HG03460 (cell line): ENCODE results near the gene IFT20.
"Not testable (repeated sequence)": the region's sequence is repeated elsewhere in the genome, so short reads cannot be mapped to it uniquely, and the experiment has no call there.

ENCODE experiments used
- ATAC-seq: cut with Tn5 transposase; IDR thresholded peaks from one replicate; pipeline ENCODE4 v1.9.1; 2021; ENCODE audit not compliant: unreplicated experiment

IFT20 gene

DNA sequence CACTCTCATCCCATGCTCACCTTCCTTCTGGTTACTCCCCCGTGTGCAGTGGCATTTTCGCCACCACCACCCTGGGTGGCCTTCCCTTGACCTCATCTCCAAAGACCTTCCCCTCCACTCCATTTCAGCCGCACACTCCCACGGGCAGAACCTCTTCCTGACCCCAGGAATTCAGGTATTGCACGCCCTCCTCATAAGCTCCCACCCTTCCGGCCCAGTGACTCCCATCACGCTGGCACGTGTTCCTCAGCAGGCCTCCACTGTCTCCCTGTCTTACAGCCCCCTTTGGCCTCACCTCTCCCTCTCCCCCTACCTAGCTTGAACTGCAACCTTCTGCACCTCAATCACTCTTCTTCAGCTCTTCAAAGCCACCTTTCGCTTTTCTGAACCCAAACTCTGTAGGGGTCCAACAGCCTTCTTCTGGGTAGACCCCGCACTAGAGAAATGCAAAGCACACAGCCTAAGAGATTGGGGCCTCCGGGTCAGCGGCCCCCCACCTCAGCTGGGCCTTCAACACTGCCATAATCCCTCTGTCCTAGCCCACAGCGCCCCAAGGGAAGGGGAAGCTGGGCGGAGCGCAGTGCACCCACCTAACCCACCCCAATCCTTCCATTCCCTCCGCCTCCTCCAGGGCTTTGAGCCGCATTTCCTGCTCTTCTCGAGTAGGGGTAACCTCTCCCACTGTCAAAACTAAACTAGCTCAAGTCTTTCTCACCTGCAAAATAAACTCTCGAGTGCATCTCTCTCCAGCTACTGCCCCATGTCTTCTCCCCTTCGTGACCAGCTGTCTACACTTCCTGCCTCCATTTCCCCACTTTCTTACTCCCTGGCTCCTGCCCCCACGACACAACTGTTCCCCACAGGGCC is 17.9 kb downstream of the IFT20 start:
- ATAC-seq, result no peak

GRCh38 chr17:28315846-28316705 is 19.2 kb downstream of the IFT20 start:
- no peak for ATAC-seq

DNA sequence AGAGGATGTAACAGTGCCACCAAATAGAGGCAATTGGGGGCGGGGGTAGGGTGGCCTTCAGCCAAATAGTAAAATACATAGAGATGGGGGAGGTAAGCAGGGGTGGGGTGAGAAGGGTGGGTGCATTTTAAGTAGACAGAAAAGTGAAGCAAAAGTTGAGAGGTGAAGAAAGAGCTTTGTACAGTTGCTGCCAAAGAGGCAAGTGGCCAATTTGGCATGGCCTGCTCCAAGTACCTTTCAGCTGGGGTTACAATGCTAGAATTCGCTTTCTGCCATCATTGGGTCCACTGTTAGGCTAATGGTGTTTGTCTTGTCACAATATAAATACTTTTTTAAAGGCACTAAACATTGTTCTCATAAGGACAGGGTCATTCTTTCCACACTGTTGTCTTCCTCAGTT is 21.4 kb downstream of the IFT20 start:
- no peak for ATAC-seq

DNA sequence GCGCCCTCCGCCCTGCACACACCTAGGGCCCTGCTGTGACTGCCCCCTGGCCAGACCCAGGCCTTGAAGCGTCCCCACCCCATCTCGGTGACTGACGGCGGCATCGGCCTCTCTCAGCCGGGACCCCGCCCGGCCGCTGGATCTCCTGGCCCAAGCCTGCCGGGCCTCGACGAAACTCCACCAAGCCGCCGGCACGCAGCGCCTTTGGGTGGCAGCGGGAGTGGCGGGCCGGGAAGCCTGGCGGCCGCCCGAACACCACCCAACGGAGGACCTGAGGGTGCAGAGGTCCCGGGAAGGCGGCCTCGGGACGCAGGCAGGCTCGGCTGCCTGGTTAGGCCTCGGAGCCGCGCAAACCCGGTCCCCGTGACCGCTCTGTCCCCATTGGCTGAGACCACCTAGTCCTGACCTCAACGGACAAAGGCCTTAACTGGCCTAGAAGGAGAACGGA is 28.3 kb downstream of the IFT20 start:
- no peak for ATAC-seq

- no peak for ATAC-seq
These were observed 36.8 kb downstream of the IFT20 start for GRCh38 chr17:28298449-28298848.

GRCh38 chr17:28295677-28296578 is 39.3 kb downstream of the IFT20 start:
- ATAC-seq, result no peak

DNA sequence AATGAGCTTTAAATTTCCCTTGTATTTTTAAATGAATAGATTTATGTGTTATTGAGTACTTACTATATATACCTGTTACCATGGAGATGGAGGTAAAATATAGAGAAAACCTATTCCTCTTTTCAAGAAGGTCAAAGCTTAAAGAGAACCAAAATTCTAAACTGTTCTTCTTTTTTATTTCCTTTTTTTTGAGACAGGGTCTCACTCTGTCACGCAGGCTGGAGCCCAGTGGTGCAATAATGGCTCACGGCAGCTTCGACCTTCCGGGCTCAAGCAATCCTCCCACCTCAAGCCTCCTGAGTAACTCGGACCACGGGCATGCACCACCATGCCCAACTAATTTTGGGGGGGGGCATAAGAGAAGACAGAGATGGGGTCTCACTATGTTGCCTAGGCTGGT is 41.3 kb downstream of the IFT20 start:
- no peak for ATAC-seq

GRCh38 chr17:28292878-28293277 is 42.4 kb downstream of the IFT20 start:
- ATAC-seq, result not testable (repeated sequence)

GRCh38 chr17:28291780-28292330 is 43.4 kb downstream of the IFT20 start:
- no peak for ATAC-seq

GRCh38 chr17:28290703-28291102 is 44.6 kb downstream of the IFT20 start:
- no peak for ATAC-seq

DNA sequence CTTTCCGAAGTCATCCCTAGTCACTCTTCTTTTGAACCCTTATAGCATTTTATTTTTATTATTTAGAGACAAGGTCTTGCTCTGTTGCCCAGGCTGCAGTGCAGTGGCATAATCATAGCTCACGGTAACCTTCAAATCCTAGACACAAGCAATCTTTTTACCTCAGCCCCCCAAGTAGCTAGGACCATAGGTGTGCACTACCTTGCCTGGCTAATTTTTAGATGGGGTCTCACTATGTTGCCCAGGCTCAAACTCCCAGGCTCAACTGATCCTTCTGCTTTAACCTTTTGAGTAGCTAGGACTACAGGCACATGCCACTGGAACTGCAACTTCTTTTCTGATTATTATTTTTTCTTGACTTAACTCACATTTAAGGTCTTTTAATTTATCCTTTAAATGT is 49.3 kb downstream of the IFT20 start:
- no peak for ATAC-seq

DNA sequence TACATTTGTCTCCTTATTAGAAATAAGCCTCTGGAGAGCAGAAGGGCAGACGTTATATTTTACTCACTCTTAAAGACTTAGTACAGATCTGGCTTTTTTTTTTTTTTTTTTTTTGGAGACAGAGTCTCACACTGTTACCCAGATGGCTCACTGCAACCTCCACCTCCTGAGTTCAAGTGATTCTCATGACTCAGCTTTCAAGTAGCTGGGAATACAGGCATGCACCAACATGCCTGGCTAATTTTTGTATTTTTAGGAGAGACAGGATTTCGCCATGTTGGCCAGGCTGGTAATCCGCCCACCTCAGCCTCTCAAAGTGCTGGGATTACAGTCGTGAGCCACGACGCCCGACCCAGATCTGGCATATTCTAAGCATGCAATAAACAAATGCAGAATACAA is 52.7 kb downstream of the IFT20 start:
- ATAC-seq, result no peak

DNA sequence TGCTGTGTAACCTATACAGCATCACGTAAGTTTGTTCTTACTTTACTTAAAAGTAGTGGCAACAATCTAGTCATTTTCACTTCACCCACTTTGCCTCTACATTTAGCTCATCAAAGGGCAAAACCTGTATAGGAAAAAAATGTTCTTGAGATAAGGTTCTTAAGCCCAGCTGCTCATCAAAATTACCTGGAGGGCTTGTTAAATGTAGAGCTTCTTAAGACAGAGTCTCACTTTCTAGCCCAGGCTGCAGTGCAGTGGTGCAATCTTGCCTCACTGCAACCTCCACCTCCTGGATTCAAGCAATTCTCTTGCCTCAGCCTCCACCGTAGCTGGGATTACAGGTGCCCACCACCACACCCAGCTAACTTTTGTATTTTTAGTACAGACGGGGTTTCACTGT is 54.4 kb downstream of the IFT20 start:
- ATAC-seq, result no peak

DNA sequence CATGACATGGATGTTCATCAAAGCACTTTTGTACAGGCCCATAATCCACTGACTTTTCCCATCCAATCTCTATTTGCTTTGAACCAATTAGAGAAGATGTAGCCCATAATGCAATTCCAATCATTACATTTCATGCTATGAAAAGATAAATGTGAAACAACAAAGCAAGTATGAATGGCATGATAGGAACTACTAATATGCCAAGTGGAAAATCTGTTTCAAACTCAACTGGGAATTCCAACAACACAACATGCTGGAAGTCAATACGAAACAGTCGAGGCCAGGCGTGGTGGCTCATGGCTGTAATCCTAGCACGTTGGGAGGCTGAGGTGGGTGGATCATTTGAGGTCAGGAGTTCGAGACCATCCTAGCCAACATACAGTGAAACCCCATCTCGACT is 55.9 kb downstream of the IFT20 start:
- no peak for ATAC-seq
